Vagina (tissue), 2 donors: Measurements from ENCODE around the gene THG1L. TPM values are rescaled to one million over a fixed set of nuclear protein-coding genes. Genes with fewer than 3 reads are reported as not detected.
A peak's percentile ranks its signal among the peaks of the same experiment; 100 is the strongest.
"Not testable (repeated sequence)": the region's sequence is repeated elsewhere in the genome, so short reads cannot be mapped to it uniquely, and the experiment has no call there.

Experiments used
- DNase-seq, 2 donors: peaks; one replicate each; pipeline ENCODE4 v3.0.0-alpha.2; 2017; ENCODE audit errors: extremely low spot score in 2 of 2
- H3K27ac ChIP-seq: fragments of 200-600 bp; sonication (generic); one replicate; pipeline ENCODE4 v1.5.1; 2019
- H3K27me3 ChIP-seq: fragments of 200-600 bp; sonication (generic); one replicate; pipeline ENCODE4 v1.5.1; 2019
- H3K36me3 ChIP-seq, 2 donors: fragments of 200-600 bp; sonication (generic); one replicate each; pipeline ENCODE4 v1.5.1; 2017 to 2019
- H3K4me1 ChIP-seq: fragments of 200-600 bp; sonication (generic); one replicate; pipeline ENCODE4 v1.5.1; 2019
- H3K4me3 ChIP-seq, 2 donors: fragments of 200-600 bp; sonication (generic); 1 replicate in 1 of 2; 2 replicates in 1 of 2; pipeline ENCODE4 v1.5.1; 2016 to 2019
- H3K9me3 ChIP-seq: fragments of 200-600 bp; sonication (generic); one replicate; pipeline ENCODE4 v1.5.1; 2019
- POLR2A ChIP-seq, 2 donors: fragments of 450-650 bp; IDR thresholded peaks; one replicate each; pipeline ENCODE4 v1.6.1; 2017; ENCODE audit warnings: antibody characterized with exemption in 2 of 2, mild to moderate bottlenecking in 2 of 2, moderate library complexity in 2 of 2
- POLR2AphosphoS5 ChIP-seq, 2 donors: sonication (generic); formaldehyde crosslinking; IDR thresholded peaks; one replicate each; pipeline ENCODE4 v1.9.0; 2017; ENCODE audit warnings: antibody characterized with exemption in 2 of 2, mild to moderate bottlenecking in 2 of 2, low read depth in 1 of 2; ENCODE audit not compliant: insufficient read depth in 1 of 2
- intact Hi-C: fragments of 100-400 bp; cut with DNase I; formaldehyde crosslinking; loops from one replicate; pipeline ENCODE4 v1.15.1; 2023
- total RNA-seq: library from RNA; depleted of rRNA; stranded (reverse); fragments of >200 nt; gene quantifications from one replicate; pipeline ENCODE4 v1.2.3, GENCODE V29; 2016
- TF ChIP-seq, protein P1 (sequence below), 3 experiments: fragments of 450-650 bp in 2 of 3; fragments of 200-600 bp in 1 of 3; sonication (generic) in 1 of 3; IDR thresholded peaks; one replicate each; pipeline ENCODE4 v1.5.1; 2017 to 2019; ENCODE audit warnings: antibody characterized with exemption in 3 of 3, mild to moderate bottlenecking in 2 of 3, moderate library complexity in 2 of 3

Gene THG1L
- total RNA-seq, 1 donor from 2014 or later = 10.3 TPM

DNA sequence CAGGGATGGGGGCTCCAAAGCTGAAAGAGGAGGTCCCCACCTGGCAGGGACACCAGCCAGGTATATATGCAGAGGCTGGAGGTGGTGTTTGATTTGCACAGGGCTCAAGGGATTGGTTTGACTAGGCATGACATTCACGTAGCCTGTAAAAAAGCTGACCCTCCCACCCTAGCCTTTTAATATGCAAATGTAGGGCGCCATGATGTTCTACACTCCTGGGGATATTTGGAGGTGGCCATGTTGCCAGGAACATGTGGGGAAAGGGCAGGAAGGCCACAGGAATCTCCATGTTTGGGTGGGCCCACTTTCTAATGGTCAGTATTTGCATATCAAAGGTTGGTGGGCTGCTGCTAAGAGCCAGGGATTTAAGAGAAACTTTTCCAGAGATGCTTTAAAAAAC, 12.0 kb upstream of the THG1L start:
- H3K4me1 ChIP-seq = no peaks in the 10 kb centered on the region
- no peaks in the 10 kb centered on the region for H3K9me3 ChIP-seq
- intact Hi-C loops = loop anchor here (5.0 kb wide), 1 partner anchor 287 kb away; no protein-coding TSS in a partner anchor
- DNase-seq = no peak
- no peak for TF ChIP-seq POLR2A (IDR thresholded peaks at IDR 0.05)
- TF ChIP-seq POLR2AphosphoS5 (IDR thresholded peaks at IDR 0.05; ENCODE audit: insufficient read depth in 1 of 2, low read depth in 1 of 2) = no peak
- TF ChIP-seq, protein P1, sequence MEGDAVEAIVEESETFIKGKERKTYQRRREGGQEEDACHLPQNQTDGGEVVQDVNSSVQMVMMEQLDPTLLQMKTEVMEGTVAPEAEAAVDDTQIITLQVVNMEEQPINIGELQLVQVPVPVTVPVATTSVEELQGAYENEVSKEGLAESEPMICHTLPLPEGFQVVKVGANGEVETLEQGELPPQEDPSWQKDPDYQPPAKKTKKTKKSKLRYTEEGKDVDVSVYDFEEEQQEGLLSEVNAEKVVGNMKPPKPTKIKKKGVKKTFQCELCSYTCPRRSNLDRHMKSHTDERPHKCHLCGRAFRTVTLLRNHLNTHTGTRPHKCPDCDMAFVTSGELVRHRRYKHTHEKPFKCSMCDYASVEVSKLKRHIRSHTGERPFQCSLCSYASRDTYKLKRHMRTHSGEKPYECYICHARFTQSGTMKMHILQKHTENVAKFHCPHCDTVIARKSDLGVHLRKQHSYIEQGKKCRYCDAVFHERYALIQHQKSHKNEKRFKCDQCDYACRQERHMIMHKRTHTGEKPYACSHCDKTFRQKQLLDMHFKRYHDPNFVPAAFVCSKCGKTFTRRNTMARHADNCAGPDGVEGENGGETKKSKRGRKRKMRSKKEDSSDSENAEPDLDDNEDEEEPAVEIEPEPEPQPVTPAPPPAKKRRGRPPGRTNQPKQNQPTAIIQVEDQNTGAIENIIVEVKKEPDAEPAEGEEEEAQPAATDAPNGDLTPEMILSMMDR (IDR thresholded peaks at IDR 0.05) = no peak
- no peak overlapping the region for H3K4me3 ChIP-seq
- no peaks in the 10 kb centered on the region for H3K36me3 ChIP-seq
- H3K27ac ChIP-seq = no peak overlapping the region
- H3K27me3 ChIP-seq = no peaks in the 10 kb centered on the region

DNA sequence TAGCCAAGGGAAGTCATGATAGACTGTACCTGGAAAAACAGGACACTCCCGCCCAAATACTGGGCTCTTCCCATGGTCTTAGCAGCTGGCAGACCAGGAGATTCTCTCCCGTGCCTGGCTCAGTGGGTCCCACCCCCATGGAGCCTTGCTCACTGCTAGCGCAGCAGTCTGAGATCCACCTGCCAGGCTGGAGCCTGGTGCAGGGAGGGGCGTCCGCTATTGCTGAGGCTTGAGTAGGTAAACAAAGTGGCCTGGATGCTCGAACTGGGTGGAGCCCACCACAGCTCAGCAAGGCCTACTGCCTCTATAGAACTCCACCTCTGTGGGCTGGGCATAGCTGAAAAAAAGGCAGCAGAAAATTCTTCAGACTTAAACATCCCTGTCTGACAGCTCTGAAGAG, 10.1 kb upstream of the THG1L start:
- intact Hi-C loops = no loop called here
- Histone ChIP-seq H3K27me3 (no peaks in the 10 kb centered on the region), H3K4me1 (no peaks in the 10 kb centered on the region), H3K4me3 (no peak overlapping the region), H3K9me3 (no peaks in the 10 kb centered on the region), H3K36me3 (no peaks in the 10 kb centered on the region), H3K27ac (no peak overlapping the region)
- DNase-seq = no peak
- TF ChIP-seq POLR2AphosphoS5 (IDR thresholded peaks at IDR 0.05; ENCODE audit: insufficient read depth in 1 of 2, low read depth in 1 of 2) (no peak), POLR2A (IDR thresholded peaks at IDR 0.05) (no peak)
- TF ChIP-seq, protein P1 (IDR thresholded peaks at IDR 0.05) = no peak

DNA sequence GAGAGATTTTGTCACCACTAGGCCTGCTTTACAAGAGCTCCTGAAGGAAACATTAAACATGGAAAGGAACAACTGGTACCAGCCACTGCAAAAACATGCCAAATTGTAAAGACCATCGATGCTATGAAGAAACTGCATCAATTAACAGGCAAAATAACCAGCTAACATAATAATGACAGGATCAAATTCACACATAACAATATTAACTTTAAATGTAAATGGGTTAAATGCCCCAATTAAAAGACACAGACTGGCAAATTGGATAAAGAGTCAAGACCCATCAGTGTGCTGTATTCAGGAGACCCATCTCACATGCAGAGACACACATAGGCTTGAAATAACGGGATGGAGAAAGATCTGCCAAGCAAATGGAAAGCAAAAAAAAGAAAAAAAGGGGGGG, 8.3 kb upstream of the THG1L start:
- H3K4me3 ChIP-seq, H3K4me1 ChIP-seq, H3K27ac ChIP-seq, H3K27me3 ChIP-seq, DNase-seq, H3K36me3 ChIP-seq, H3K9me3 ChIP-seq, intact Hi-C loops: not testable (repeated sequence)

DNA sequence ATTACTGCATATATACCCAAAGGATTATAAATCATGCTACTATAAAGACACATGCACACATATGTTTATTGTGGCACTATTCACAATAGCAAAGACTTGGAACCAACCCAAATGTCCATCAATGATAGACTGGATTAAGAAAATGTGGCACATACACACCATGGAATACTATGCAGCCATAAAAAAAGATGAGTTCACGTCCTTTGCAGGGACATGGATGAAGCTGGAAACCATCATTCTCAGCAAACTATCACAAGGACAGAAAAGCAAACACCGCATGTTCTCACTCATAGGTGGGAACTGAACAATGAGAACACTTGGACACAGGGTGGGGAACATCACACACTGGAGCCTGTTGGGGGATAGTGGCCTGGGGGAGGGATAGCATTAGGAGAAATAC, 4.6 kb upstream of the THG1L start:
- H3K9me3 ChIP-seq, H3K4me3 ChIP-seq, DNase-seq, H3K4me1 ChIP-seq, intact Hi-C loops, H3K27ac ChIP-seq, H3K27me3 ChIP-seq, H3K36me3 ChIP-seq: not testable (repeated sequence)

DNA sequence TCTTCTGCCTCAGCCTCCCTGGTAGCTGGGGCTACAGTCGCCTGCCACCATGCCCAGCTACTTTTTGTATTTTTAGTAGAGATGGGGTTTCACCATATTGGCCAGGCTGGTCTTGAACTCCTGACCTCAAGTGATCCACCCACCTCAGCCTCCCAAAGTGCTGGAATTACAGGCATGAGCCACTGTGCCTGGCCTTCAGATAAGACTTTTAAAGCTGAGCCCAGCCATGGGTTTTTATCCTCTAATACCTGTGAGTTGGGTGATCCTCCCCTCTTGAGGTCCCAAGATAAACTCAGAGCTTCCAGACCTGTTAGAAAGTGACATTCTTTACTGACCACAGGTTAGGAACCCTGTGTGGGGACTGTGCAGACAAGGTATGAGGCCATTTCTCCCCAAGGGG, 3.4 kb upstream of the THG1L start:
- peak in 1 of 2 donors; percentile 32 for DNase-seq
- H3K27me3 ChIP-seq, H3K36me3 ChIP-seq, H3K9me3 ChIP-seq, intact Hi-C loops, H3K27ac ChIP-seq, H3K4me3 ChIP-seq, H3K4me1 ChIP-seq: not testable (repeated sequence)

DNA sequence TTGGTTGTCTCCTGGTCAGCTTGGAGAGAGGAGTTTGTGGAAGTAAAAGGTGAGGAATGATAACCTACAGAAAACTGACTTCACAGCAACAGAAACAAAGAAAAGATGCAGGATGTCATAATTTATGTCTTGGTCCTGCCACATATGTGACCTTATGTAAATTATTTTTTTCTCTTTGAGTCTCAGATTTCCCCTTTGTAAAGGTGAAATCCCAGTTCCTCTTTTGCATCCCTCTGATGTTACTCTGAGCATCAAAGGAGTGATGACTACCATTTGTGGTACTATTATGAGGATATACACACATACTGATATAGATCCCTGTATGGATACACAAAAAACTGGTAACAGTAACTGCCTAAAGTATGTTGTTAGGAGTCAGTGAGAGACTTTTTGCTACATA, 1.4 kb upstream of the THG1L start:
- H3K4me1 ChIP-seq = peaks cover 7% of the 10 kb centered on the region

More for the DNA sequence above, 1.4 kb upstream of the THG1L start:
- H3K27me3 ChIP-seq = no peaks in the 10 kb centered on the region
- H3K27ac ChIP-seq = no peak overlapping the region
- no peak for TF ChIP-seq POLR2AphosphoS5 (IDR thresholded peaks at IDR 0.05; ENCODE audit: insufficient read depth in 1 of 2, low read depth in 1 of 2)
- TF ChIP-seq, protein P1 (IDR thresholded peaks at IDR 0.05) = no peak
- TF ChIP-seq POLR2A (IDR thresholded peaks at IDR 0.05) = no peak
- H3K36me3 ChIP-seq = no peaks in the 10 kb centered on the region
- intact Hi-C loops = no loop called here
- no peak for DNase-seq
- H3K9me3 ChIP-seq = no peaks in the 10 kb centered on the region
- H3K4me3 ChIP-seq = no peak overlapping the region
